Prostate gland (tissue), 2 donors: ENCODE results near the gene NUP133.

Experiments
- CTCF ChIP-seq, 4 experiments: fragments of 200-600 bp in 2 of 4; fragments of 450-650 bp in 2 of 4; sonication (generic) in 2 of 4; IDR thresholded peaks; 1 replicate in 3 of 4; 2 replicates in 1 of 4; pipeline ENCODE4 v1.5.1; 2016 to 2019; ENCODE audit warnings: antibody characterized with exemption in 4 of 4, mild to moderate bottlenecking in 2 of 4, moderate library complexity in 2 of 4
- POLR2A ChIP-seq: fragments of 450-650 bp; IDR thresholded peaks from one replicate; pipeline ENCODE4 v1.6.1; 2016; ENCODE audit warnings: antibody characterized with exemption, mild to moderate bottlenecking
- POLR2AphosphoS5 ChIP-seq: sonication (generic); formaldehyde crosslinking; IDR thresholded peaks from one replicate; pipeline ENCODE4 v1.6.1; 2017; ENCODE audit warnings: antibody characterized with exemption

- TF ChIP-seq CTCF (IDR thresholded peaks at IDR 0.05) (no peak), POLR2AphosphoS5 (no peak), POLR2A (no peak)
Observed at GRCh38 chr1:229454056-229454455, 54.1 kb downstream of the NUP133 start.
